Measurements from ENCODE around the gene SHISA5.
"Not testable (repeated sequence)": the region's sequence is repeated elsewhere in the genome, so short reads cannot be mapped to it uniquely, and the experiment has no call there.

GRCh38 chr3:48474031-48474430 is 29.9 kb downstream of the SHISA5 start:
- TF ChIP-seq CTCF (IDR thresholded peaks at IDR 0.05; ENCODE audit: poor library complexity); EZH2 (IDR thresholded peaks at IDR 0.05; ENCODE audit: borderline replicate concordance); EZH2phosphoT487 (IDR thresholded peaks at IDR 0.05; ENCODE audit: low read depth, severe bottlenecking, unreplicated experiment): not testable (repeated sequence)
